ENCODE measurements around the gene SRGAP2C.
A peak's percentile ranks its signal among the peaks of the same experiment; 100 is the strongest.
"Not testable (repeated sequence)": the region's sequence is repeated elsewhere in the genome, so short reads cannot be mapped to it uniquely, and the experiment has no call there.

SRGAP2C gene

GRCh38 chr1:121184290-121185127 lies at the start of gene SRGAP2C, which contains the start of gene FAM72B:
SRGAP2C (plus strand) TSS chr1:121184975; CDS start chr1:121187447, 2,472 bp downstream.
FAM72B (minus strand) TSS chr1:121184340; CDS start chr1:121183489, 851 bp downstream.
- peak; percentile 97 to 99 for DNase-seq

- DNase-seq = not testable (repeated sequence)
Measured at GRCh38 chr1:121140393-121140792, 44.4 kb upstream of the SRGAP2C start.

GRCh38 chr1:121148489-121149190 lies 36.1 kb upstream of the SRGAP2C start:
- not testable (repeated sequence) for DNase-seq

GRCh38 chr1:121151294-121151693 lies 33.5 kb upstream of the SRGAP2C start:
- DNase-seq = not testable (repeated sequence)

- DNase-seq = not testable (repeated sequence)
Measured at GRCh38 chr1:121152788-121153187, 32.0 kb upstream of the SRGAP2C start.

GRCh38 chr1:121154811-121155210 lies 30.0 kb upstream of the SRGAP2C start:
- not testable (repeated sequence) for DNase-seq

GRCh38 chr1:121155671-121156358 lies 29.0 kb upstream of the SRGAP2C start:
- DNase-seq = peak in 1 of 2 experiments; percentile 58

- not testable (repeated sequence) for DNase-seq
Measured at GRCh38 chr1:121156958-121157603, 27.7 kb upstream of the SRGAP2C start.

GRCh38 chr1:121157609-121158008 lies 27.2 kb upstream of the SRGAP2C start:
- not testable (repeated sequence) for DNase-seq

- not testable (repeated sequence) for DNase-seq
Measured at GRCh38 chr1:121160118-121160517, 24.7 kb upstream of the SRGAP2C start.

GRCh38 chr1:121161199-121161901 lies 23.4 kb upstream of the SRGAP2C start:
- not testable (repeated sequence) for DNase-seq

GRCh38 chr1:121163850-121164757 lies 20.7 kb upstream of the SRGAP2C start:
- DNase-seq = not testable (repeated sequence)

- DNase-seq = not testable (repeated sequence)
Measured at GRCh38 chr1:121165296-121165695, 19.5 kb upstream of the SRGAP2C start.

GRCh38 chr1:121167225-121167738 lies 17.5 kb upstream of the SRGAP2C start:
- not testable (repeated sequence) for DNase-seq

- DNase-seq = not testable (repeated sequence)
Measured at GRCh38 chr1:121168152-121168668, 16.6 kb upstream of the SRGAP2C start.

- DNase-seq = not testable (repeated sequence)
Measured at GRCh38 chr1:121176649-121177048, 8.1 kb upstream of the SRGAP2C start.

GRCh38 chr1:121178197-121178596 lies 6.6 kb upstream of the SRGAP2C start:
- not testable (repeated sequence) for DNase-seq

GRCh38 chr1:121183867-121184266 lies 908 bp upstream of the SRGAP2C start:
- not testable (repeated sequence) for DNase-seq

GRCh38 chr1:121185140-121185708 lies 449 bp downstream of the SRGAP2C start:
- not testable (repeated sequence) for DNase-seq

- DNase-seq = not testable (repeated sequence)
Measured at GRCh38 chr1:121186191-121186590, 1.4 kb downstream of the SRGAP2C start.

All from cerebellar nuclear complex (tissue), 1 donor.